Smooth muscle cell (in vitro differentiated cells): ENCODE data around the gene KLRB1. TPM values are rescaled to one million over a fixed set of nuclear protein-coding genes. Genes with fewer than 3 reads are reported as not detected.

Experiments
- DNase-seq: peaks from one replicate; lab custom pipeline; 2025; ENCODE audit not compliant: unreplicated experiment; lab: John Stamatoyannopoulos, UW
- H2AFZ ChIP-seq: fragments of 200-600 bp; sonication (generic); 2 replicates; pipeline ENCODE4 v1.6.0; 2016; ENCODE audit warnings: antibody characterized with exemption, low read depth, mild to moderate bottlenecking
- H3F3A ChIP-seq: fragments of 200-600 bp; sonication (generic); 2 replicates; pipeline ENCODE4 v1.6.0; 2017; ENCODE audit warnings: antibody characterized with exemption, low read depth
- H3K27ac ChIP-seq: fragments of 200-600 bp; sonication (generic); 2 replicates; pipeline ENCODE4 v1.5.1; 2016; ENCODE audit warnings: low read depth, mild to moderate bottlenecking
- H3K27me3 ChIP-seq: fragments of 200-600 bp; sonication (generic); 2 replicates; pipeline ENCODE4 v1.6.1; 2016; ENCODE audit warnings: low read depth, mild to moderate bottlenecking
- H3K36me3 ChIP-seq: fragments of 200-600 bp; sonication (generic); 2 replicates; pipeline ENCODE4 v1.5.1; 2016; ENCODE audit warnings: low read depth
- H3K4me1 ChIP-seq: fragments of 200-600 bp; sonication (generic); 2 replicates; pipeline ENCODE4 v1.5.1; 2016; ENCODE audit warnings: low read depth
- H3K4me2 ChIP-seq: fragments of 200-600 bp; sonication (generic); 2 replicates; pipeline ENCODE4 v1.6.0; 2016; ENCODE audit warnings: mild to moderate bottlenecking
- H3K4me3 ChIP-seq: fragments of 200-600 bp; sonication (generic); 2 replicates; pipeline ENCODE4 v1.5.1; 2016; ENCODE audit warnings: mild to moderate bottlenecking
- H3K79me2 ChIP-seq: fragments of 200-600 bp; sonication (generic); 2 replicates; pipeline ENCODE4 v1.6.0; 2016; ENCODE audit warnings: low read depth, mild to moderate bottlenecking
- H3K9ac ChIP-seq: fragments of 200-600 bp; sonication (generic); 2 replicates; pipeline ENCODE4 v1.6.0; 2016; ENCODE audit warnings: low read depth
- H3K9me3 ChIP-seq: fragments of 200-600 bp; sonication (generic); replicated peaks from 2 replicates; pipeline ENCODE4 v1.5.1; 2016; ENCODE audit warnings: low read depth
- H4K20me1 ChIP-seq: fragments of 200-600 bp; sonication (generic); 2 replicates; pipeline ENCODE4 v1.6.0; 2016; ENCODE audit warnings: low read depth
- WGBS: methylation state at CpG from one replicate; pipeline ENCODE4 v1.1.7; 2016; ENCODE audit warnings: low lambda C conversion rate; 5-methylcytosine and 5-hydroxymethylcytosine counted together
- polyA plus RNA-seq: library from polyadenylated mRNA; unstranded; fragments of >200 nt; fragmentation: Nextera tagmentation; extraction: Ambion mirVana; gene quantifications from 2 replicates; pipeline ENCODE4 v1.2.1, GENCODE V29; 2016
- total RNA-seq: library from RNA; depleted of rRNA; stranded (reverse); fragments of >200 nt; gene quantifications from 2 replicates; pipeline ENCODE4 v1.2.3, GENCODE V29; 2014
- TF ChIP-seq, protein P1 (sequence below): fragments of 200-600 bp; sonication (generic); IDR thresholded peaks from 2 replicates; pipeline ENCODE4 v1.5.1; 2017; ENCODE audit warnings: borderline replicate concordance, mild to moderate bottlenecking, antibody characterized with exemption; ENCODE audit not compliant: insufficient read depth, poor library complexity, severe bottlenecking

Gene KLRB1
- total and polyA plus RNA-seq, 2 experiments from 2014 or later = not detected

DNA sequence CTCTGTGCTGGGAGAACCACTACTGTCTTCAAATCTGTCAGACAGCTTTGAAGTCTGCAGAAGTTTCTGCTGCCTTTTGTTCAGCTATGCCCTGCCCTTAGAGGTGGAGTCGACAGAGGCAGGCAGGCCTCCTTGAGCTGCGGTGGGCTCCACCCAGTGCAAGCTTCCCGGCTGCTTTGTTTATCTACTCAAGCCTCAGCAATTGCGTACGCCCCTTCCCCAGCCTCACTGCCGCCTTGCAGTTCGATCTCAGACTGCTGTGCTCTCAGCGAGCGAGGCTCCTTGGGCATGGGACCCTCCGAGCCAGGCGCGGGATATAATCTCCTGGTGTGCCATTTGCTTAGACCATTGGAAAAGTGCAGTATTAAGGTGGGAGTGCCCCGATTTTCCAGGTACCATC, 25.1 kb upstream of the KLRB1 start:
- no peak overlapping the region for H3K27ac ChIP-seq
- TF ChIP-seq, protein P1, sequence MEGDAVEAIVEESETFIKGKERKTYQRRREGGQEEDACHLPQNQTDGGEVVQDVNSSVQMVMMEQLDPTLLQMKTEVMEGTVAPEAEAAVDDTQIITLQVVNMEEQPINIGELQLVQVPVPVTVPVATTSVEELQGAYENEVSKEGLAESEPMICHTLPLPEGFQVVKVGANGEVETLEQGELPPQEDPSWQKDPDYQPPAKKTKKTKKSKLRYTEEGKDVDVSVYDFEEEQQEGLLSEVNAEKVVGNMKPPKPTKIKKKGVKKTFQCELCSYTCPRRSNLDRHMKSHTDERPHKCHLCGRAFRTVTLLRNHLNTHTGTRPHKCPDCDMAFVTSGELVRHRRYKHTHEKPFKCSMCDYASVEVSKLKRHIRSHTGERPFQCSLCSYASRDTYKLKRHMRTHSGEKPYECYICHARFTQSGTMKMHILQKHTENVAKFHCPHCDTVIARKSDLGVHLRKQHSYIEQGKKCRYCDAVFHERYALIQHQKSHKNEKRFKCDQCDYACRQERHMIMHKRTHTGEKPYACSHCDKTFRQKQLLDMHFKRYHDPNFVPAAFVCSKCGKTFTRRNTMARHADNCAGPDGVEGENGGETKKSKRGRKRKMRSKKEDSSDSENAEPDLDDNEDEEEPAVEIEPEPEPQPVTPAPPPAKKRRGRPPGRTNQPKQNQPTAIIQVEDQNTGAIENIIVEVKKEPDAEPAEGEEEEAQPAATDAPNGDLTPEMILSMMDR = no peak
- no peak overlapping the region for H3K4me2 ChIP-seq
- no peaks in the 10 kb centered on the region for H4K20me1 ChIP-seq
- WGBS = 97% methylated on average over 13 of the region's 13 CpGs
- no peaks in the 10 kb centered on the region for H3K4me1 ChIP-seq
- no peak overlapping the region for H3K4me3 ChIP-seq
- H3K27me3 ChIP-seq = no peaks in the 10 kb centered on the region
- H3K79me2 ChIP-seq = no peaks in the 10 kb centered on the region
- H2AFZ ChIP-seq = no peak overlapping the region
- DNase-seq = no peak
- no peaks in the 10 kb centered on the region for H3K9me3 ChIP-seq
- no peaks in the 10 kb centered on the region for H3F3A ChIP-seq
- H3K36me3 ChIP-seq = no peaks in the 10 kb centered on the region
- H3K9ac ChIP-seq = no peak overlapping the region

DNA sequence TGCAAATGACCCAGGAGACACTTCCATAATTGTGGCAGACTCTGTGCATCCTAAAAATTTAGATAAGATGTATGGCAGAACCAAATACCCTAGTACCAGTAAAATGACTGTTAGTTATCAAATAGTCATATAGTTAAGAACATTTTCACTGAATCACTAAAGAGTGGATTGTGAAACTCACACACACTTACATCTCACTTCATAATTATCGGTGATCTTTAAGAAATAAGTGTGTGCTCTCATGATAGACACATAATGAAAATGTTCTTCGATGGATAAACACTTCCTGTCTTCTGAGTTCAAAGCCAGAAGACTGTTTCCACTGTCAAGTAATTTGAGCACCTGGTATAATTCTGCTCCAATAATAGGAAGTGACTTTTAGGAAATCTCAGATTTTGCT, 19.1 kb upstream of the KLRB1 start:
- 91% methylated on average over 2 of the region's 2 CpGs for WGBS

DNA sequence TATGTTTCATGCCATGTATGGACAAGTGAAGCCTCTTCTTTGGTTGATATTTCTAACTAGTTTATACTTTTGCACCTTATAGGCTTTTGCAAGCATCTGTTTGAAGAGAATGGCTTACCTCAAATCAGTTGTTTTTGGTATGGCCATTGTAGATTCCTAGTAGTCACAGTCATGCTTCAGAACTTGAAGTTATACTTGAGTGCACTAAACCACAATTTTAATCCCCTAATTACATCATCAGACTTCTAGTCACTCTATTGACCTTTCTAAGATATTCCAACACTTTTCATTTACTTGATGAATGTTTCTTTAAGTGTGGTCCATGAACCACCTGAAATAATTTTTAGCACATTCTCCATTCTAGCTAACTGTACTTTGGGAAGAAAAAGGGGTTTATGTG, 18.6 kb upstream of the KLRB1 start:
- no peaks in the 10 kb centered on the region for H3F3A ChIP-seq
- H3K9me3 ChIP-seq = no peaks in the 10 kb centered on the region
- H3K4me3 ChIP-seq = no peak overlapping the region
- no peaks in the 10 kb centered on the region for H3K27me3 ChIP-seq
- no peak overlapping the region for H3K4me2 ChIP-seq
- H4K20me1 ChIP-seq = no peaks in the 10 kb centered on the region
- no peaks in the 10 kb centered on the region for H3K79me2 ChIP-seq
- no peak overlapping the region for H3K9ac ChIP-seq
- TF ChIP-seq, protein P1 = no peak
- H3K36me3 ChIP-seq = no peaks in the 10 kb centered on the region
- no peak overlapping the region for H3K27ac ChIP-seq
- H3K4me1 ChIP-seq = no peaks in the 10 kb centered on the region
- H2AFZ ChIP-seq = no peak overlapping the region
- DNase-seq = no peak

More for the DNA sequence above, 19.1 kb upstream of the KLRB1 start:
- Histone ChIP-seq H3K9ac (no peak overlapping the region), H3F3A (no peaks in the 10 kb centered on the region), H3K4me1 (no peaks in the 10 kb centered on the region), H2AFZ (no peak overlapping the region), H3K4me2 (no peak overlapping the region), H3K9me3 (no peaks in the 10 kb centered on the region), H3K27ac (no peak overlapping the region), H3K79me2 (no peaks in the 10 kb centered on the region), H3K36me3 (no peaks in the 10 kb centered on the region), H3K27me3 (no peaks in the 10 kb centered on the region), H3K4me3 (no peak overlapping the region), H4K20me1 (no peaks in the 10 kb centered on the region)
- DNase-seq = no peak
- TF ChIP-seq, protein P1 = no peak

DNA sequence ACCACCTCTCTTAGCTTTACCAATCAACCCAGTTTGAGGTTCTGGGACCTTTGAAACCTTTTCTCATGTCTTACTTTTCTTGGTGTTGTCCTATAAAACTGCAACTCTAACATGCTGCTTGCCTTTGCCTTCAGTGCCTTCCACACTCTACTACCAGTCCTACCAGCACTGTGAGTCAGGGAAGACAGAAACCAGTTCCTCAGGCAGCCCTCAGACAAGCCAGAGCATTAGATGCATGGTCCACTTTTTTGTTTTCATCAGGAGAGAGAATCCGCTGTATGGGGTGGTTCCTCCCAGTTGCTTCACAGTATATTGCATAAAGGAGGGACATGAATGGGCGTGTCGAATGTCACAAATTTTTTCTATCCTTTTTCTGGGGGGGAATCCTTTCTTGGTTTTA, 17.3 kb upstream of the KLRB1 start:
- Histone ChIP-seq H3K36me3 (no peaks in the 10 kb centered on the region), H3K79me2 (no peaks in the 10 kb centered on the region), H2AFZ (no peak overlapping the region), H3K9ac (no peak overlapping the region), H3K4me1 (no peaks in the 10 kb centered on the region), H3F3A (no peaks in the 10 kb centered on the region), H3K27ac (no peak overlapping the region), H3K27me3 (no peaks in the 10 kb centered on the region), H3K4me2 (no peak overlapping the region), H4K20me1 (no peaks in the 10 kb centered on the region), H3K4me3 (no peak overlapping the region), H3K9me3 (no peaks in the 10 kb centered on the region)
- TF ChIP-seq, protein P1 = no peak
- 95% methylated on average over 3 of the region's 3 CpGs for WGBS
- no peak for DNase-seq
